GM13976 (cell line): ENCODE results near the gene FASTKD3.

Experiments
- DNase-seq: peaks from one replicate; pipeline ENCODE4 v3.0.0; 2012; ENCODE audit warnings: low spot score
- CTCF ChIP-seq: IDR thresholded peaks from 2 replicates; pipeline ENCODE4 v1.5.1; 2012; ENCODE audit warnings: borderline replicate concordance, mild to moderate bottlenecking; ENCODE audit not compliant: insufficient read depth; ENCODE audit errors: extremely low read depth, missing control alignments, control extremely low read depth
- in situ Hi-C: fragments of 300-500 bp; cut with MboI; formaldehyde crosslinking; loops from one replicate; pipeline ENCODE4 v1.12.0; 2022; ENCODE audit warnings: low sequenced_read_pairs, mixed read lengths, inconsistent platforms; ENCODE audit not compliant: unreplicated experiment

The FASTKD3 gene

GRCh38 chr5:7852542-7852941, 16.3 kb downstream of the FASTKD3 start:
- no peak for DNase-seq
- TF ChIP-seq CTCF = no peak
- in situ Hi-C loops = no loop called here

- TF ChIP-seq CTCF = no peak
- DNase-seq = no peak
- in situ Hi-C loops = no loop called here
These were observed 17.1 kb downstream of the FASTKD3 start for GRCh38 chr5:7851617-7852289.

- in situ Hi-C loops = no loop called here
- DNase-seq = no peak
These were observed 17.6 kb downstream of the FASTKD3 start for GRCh38 chr5:7851240-7851592.

GRCh38 chr5:7850395-7851239, 18.2 kb downstream of the FASTKD3 start, which contains the start of gene CFAP90:
Gene CFAP90 (minus strand): TSS chr5:7851133. CDS start chr5:7851021, 112 bp downstream.
- no peak for DNase-seq
- in situ Hi-C loops = no loop called here
- TF ChIP-seq CTCF = no peak

More at GRCh38 chr5:7851240-7851592, 17.6 kb downstream of the FASTKD3 start:
- no peak for TF ChIP-seq CTCF

- in situ Hi-C loops = no loop called here
- DNase-seq = no peak
- TF ChIP-seq CTCF = no peak
These were observed 19.0 kb downstream of the FASTKD3 start for GRCh38 chr5:7849681-7850394.

- no peak for DNase-seq
- in situ Hi-C loops = no loop called here
- no peak for TF ChIP-seq CTCF
These were observed 20.5 kb downstream of the FASTKD3 start for GRCh38 chr5:7848296-7848695.
